Aorta (tissue), 5 donors: ENCODE results near the gene MED22. TPM values are rescaled to one million over a fixed set of nuclear protein-coding genes. Genes with fewer than 3 reads are reported as not detected.
A peak's percentile ranks its signal among the peaks of the same experiment; 100 is the strongest.
"Not testable (repeated sequence)": the region's sequence is repeated elsewhere in the genome, so short reads cannot be mapped to it uniquely, and the experiment has no call there.

Source experiments
- ATAC-seq: fragments of 200-7000 bp; cut with Tn5 transposase; one replicate; pipeline ENCODE4 v1.9.1; 2022; ENCODE audit warnings: moderate library complexity; ENCODE audit not compliant: low FRiP score
- DNase-seq, 2 donors: peaks; one replicate each; pipeline ENCODE4 v3.0.0-alpha.2; 2020
- H3K27ac ChIP-seq, 2 donors: one replicate each; pipeline ENCODE4 v1.5.1; 2013; ENCODE audit warnings: low read length in 2 of 2, mild to moderate bottlenecking in 2 of 2, moderate library complexity in 2 of 2, control low read depth in 1 of 2, inconsistent platforms in 1 of 2, low read depth in 1 of 2
- H3K27me3 ChIP-seq, 2 donors: one replicate each; pipeline ENCODE4 v1.6.1; 2013; ENCODE audit warnings: control low read depth in 1 of 2, low read length in 1 of 2, mild to moderate bottlenecking in 1 of 2, moderate library complexity in 1 of 2; ENCODE audit not compliant: insufficient read depth in 2 of 2, control insufficient read depth in 1 of 2
- H3K36me3 ChIP-seq, 2 donors: one replicate each; pipeline ENCODE4 v1.6.1; 2013; ENCODE audit warnings: control low read depth in 1 of 2, low read length in 1 of 2, mild to moderate bottlenecking in 1 of 2; ENCODE audit not compliant: insufficient read depth in 2 of 2, control insufficient read depth in 1 of 2
- H3K4me1 ChIP-seq, 2 donors: one replicate each; pipeline ENCODE4 v1.6.1; 2013; ENCODE audit warnings: low read length in 2 of 2, control low read depth in 1 of 2, mild to moderate bottlenecking in 1 of 2, moderate library complexity in 1 of 2; ENCODE audit not compliant: insufficient read depth in 2 of 2, control insufficient read depth in 1 of 2
- H3K4me3 ChIP-seq, 2 donors: one replicate each; pipeline ENCODE4 v1.5.1; 2013; ENCODE audit warnings: low read length in 2 of 2, control low read depth in 1 of 2, mild to moderate bottlenecking in 1 of 2
- H3K9me3 ChIP-seq: one replicate; pipeline ENCODE4 v1.6.1; 2013; ENCODE audit warnings: mild to moderate bottlenecking, low read length; ENCODE audit not compliant: control insufficient read depth
- WGBS, 2 donors: extraction: QIAGEN DNeasy Blood & Tissue Kit; methylation state at CpG; one replicate each; pipeline ENCODE4 v1.1.7; 2013; 5-methylcytosine and 5-hydroxymethylcytosine counted together
- intact Hi-C, 2 donors: fragments of 100-400 bp; cut with DNase I; formaldehyde crosslinking; loops; one replicate each; pipeline versions ENCODE4 v1.14.2 to v1.15.0; 2022
- polyA plus RNA-seq, 2 donors: library from polyadenylated mRNA; stranded (reverse); fragments of 200-250 nt; gene quantifications; one replicate each; pipeline ENCODE4 v1.2.3, GENCODE V29; 2013
- total RNA-seq, 2 donors: library from RNA; stranded (reverse); fragmentation: NEBNext Ultra II Directional; extraction: Animal tissue kit (Norgen Biotek cat#: 25700); gene quantifications; one replicate each; pipeline ENCODE4 v1.2.1, GENCODE V29; 2021
- donor health status: healthy with polysubstance abuse.
- donor health status: Bipolar disorder and iron deficiency.
- donor health status: DM: no; HTN: no; CAD: no.
- donor health status: DM: no; HTN: no; CAD: no.
- donor health status: DM: yes; HTN: yes; CAD: no.

MED22 gene
- total and polyA plus RNA-seq, 4 donors, result 10.8 to 37.0 (median 24.4) TPM

DNA sequence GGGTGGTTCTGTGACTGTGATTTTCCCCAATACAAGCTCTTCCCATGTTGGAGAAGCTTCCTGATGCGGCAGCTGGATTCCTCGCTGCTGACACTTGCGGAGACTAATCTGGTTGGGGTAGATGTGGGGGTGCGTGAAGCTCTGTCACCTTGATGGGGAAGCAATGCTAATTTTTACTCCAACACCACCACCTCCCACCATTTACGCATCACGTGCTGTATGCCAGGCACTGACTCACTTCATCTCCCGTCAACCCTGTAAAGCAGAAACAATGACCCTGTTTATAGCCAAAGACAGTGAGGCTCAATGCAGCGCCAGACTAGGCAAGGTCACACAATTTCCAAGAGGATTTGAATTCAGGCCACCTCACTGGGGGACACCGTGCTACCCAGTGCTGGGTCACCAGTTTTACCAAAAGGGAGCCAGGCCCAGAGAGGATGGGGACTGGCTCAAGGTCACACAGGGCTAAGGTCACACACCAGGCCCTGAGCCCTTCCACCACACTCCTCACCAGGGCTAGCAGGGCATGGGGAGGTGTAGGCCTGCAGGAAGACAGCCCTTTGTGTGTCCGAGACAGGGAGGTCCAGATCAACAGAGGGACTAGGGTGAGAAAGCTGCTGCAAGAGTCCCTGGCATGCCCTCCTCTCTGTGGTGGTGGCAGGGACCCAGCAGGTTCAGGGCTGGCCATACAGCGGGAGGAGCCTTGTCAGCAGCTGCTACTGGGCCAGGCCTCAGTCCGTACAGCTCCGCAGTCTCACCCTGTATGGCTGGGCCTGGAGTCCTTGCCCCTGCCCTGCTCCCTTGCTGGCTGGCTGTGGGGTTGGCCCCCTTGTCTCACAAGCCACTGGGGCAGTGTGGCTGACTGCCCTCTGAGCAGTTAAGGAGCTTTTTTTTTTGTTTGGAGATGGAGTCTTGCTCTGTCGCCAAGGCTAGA is 31.5 kb upstream of the MED22 start:
- Histone ChIP-seq H3K27me3 (no peaks in the 10 kb centered on the region), H3K4me3 (no peak overlapping the region), H3K4me1 (no peaks in the 10 kb centered on the region), H3K9me3 (no peaks in the 10 kb centered on the region), H3K27ac (no peak overlapping the region), H3K36me3 (no peaks in the 10 kb centered on the region)
- intact Hi-C loops, result loop anchor here in 1 of 2 donors (5.0 kb wide), 2 partner anchors 42 to 78 kb away; partner anchors contain the start of genes CACFD1 and SURF6
- 90 to 91% methylated on average over 14 of the region's 14 CpGs for WGBS, 2 donors
- DNase-seq, result no peak
- no peak for ATAC-seq

DNA sequence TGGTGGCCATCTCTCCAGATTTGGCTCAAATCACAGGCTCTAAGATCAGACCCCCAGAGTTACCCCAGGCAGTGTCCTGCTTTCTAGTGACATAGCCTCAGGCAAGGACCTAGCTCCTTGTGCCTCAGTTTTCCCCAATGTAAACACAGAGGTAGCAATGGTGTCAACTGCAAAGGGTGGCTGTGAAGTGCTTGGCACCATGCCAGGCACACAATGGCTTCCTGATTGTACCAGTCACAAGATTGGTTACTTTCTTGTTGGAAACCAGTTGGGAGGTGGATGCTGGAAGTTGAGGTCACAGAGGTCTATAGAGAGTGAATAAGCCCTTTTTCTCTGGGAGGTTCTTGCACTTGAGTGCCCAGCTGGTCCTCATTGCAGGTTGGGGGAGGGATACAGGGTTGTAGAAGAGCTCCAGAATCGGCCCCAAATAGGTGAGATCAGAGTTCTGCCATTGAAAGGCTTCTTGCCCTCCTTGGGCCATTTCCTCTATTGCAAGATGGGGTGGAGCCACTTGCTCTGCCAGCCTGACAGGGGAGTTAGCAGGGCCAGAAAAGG is 30.6 kb upstream of the MED22 start:
- intact Hi-C loops, result loop anchor here in 1 of 2 donors (5.0 kb wide), 2 partner anchors 41 to 79 kb away; partner anchors contain the start of genes CACFD1 and SURF6
- WGBS, 2 donors, result 93 to 94% methylated on average over 1 of the region's 1 CpG
- Histone ChIP-seq H3K4me1 (no peaks in the 10 kb centered on the region), H3K36me3 (no peaks in the 10 kb centered on the region), H3K4me3 (no peak overlapping the region), H3K27me3 (no peaks in the 10 kb centered on the region), H3K27ac (no peak overlapping the region), H3K9me3 (no peaks in the 10 kb centered on the region)
- DNase-seq (no peak), ATAC-seq (no peak)

DNA sequence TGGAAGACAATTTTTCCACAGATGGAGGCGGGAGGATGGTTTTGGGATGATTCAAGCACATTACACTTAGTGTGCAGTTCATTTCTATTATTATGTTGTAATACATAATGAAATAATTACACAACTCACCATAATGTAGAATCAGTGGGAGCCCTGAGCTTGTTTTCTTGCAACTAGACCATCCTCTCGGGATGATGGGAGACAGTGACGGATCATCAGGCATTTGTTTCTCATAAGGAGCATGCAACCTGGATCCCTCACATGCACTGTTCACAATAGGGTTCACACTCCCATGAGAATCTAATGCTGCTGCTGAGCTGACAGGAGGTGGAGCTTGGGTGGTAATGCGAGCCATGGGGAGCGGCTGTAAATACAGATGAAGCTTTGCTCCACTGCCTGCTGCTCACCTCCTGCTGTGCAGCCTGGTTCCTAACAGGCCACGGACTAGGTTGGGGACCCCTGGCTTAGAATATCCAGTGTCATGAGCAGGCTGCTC is 29.8 kb upstream of the MED22 start:
- H3K4me3 ChIP-seq, result no peak overlapping the region
- no peak for ATAC-seq
- H3K4me1 ChIP-seq, result no peaks in the 10 kb centered on the region
- no peak overlapping the region for H3K27ac ChIP-seq
- DNase-seq, result no peak
- intact Hi-C loops, result loop anchor here in 1 of 2 donors (5.0 kb wide), 2 partner anchors 40 to 80 kb away; partner anchors contain the start of genes CACFD1 and SURF6
- H3K27me3 ChIP-seq, result no peaks in the 10 kb centered on the region
- 75 to 79% methylated on average over 6 of the region's 6 CpGs for WGBS, 2 donors
- no peaks in the 10 kb centered on the region for H3K9me3 ChIP-seq
- H3K36me3 ChIP-seq, result no peaks in the 10 kb centered on the region

DNA sequence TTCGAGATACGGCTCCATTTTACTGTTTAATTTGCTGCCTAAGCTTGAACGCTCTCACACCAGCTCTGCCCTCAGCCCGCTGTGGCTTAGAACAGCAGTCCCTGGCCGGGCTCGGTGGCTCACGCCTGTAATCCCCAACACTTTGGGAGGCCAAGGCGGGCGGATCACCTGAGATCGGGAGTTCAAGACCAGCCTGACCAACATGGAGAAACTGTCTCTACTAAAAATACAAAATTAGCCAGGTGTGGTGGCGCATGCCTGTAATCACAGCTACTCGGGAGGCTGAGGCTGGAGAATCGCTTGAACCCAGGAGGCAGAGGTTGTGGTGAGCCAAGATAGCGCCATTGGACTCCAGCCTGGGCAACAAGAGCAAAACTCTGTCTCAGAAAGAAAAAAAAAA is 29.3 kb upstream of the MED22 start:
- H3K4me3 ChIP-seq, H3K36me3 ChIP-seq, ATAC-seq, H3K27ac ChIP-seq, H3K9me3 ChIP-seq, H3K4me1 ChIP-seq, H3K27me3 ChIP-seq, DNase-seq: not testable (repeated sequence)
- intact Hi-C loops, result loop anchor here in 1 of 2 donors (5.0 kb wide), 2 partner anchors 40 to 80 kb away; partner anchors contain the start of genes CACFD1 and SURF6
- 91 to 92% methylated on average over 14 of the region's 14 CpGs for WGBS, 2 donors

DNA sequence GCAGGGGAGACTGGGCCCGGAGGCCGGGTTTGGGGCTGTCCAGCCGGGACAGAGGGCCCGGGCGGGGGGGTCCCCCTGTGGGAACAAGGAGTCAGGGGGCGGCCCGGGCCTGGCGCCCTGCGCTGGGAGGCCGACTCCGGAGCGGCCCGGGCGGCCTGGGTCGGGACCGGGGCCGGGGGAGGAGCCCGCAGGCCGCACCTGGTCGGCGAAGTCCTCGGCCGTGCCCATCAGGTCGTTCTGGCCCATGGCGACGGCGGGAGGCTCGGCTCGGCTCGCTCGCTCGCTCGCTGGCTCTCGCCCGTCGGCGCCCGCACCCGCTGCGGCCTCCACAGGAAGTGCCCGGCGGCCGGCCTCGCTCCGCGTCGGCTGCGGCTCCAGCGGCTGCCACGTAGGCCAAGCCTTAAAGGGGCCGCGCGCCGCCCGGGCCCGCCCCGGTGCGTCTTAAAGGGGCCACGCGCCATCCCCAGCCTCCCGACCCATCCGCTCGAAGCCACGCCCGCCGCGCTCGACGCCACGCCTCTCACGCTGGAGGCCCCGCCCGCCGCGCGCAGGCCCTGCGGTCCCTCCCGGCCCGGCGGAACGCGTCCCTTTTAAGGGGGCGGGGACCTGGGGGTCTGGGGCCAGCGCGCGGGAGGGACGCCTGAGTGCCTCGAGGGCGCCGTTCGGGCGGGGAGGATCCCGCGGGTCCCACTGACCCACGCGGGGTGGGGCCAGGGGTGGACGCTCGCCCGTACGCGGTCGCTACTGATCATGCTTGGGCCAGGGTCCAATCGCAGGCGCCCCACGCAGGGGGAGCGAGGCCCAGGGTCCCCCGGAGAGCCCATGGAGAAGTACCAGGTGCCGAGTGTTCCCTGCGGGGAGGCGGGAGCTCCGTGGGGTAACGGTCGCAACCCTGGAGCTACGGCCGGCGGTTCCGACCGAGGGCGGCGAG is 28.1 kb upstream of the MED22 start, which contains the start of the genes STKLD1 and SURF4:
Gene STKLD1, plus strand, starts transcription at position 643 of the 931 bp plus-strand sequence. Its CDS starts 108 bp downstream, at position 751.
Gene SURF4, minus strand, starts transcription at position 337 of the 931 bp plus-strand sequence. Its CDS starts 91 bp downstream, at position 246.
- H3K27ac ChIP-seq, result peak within 1 kb of the TSS; percentile 85 to 93
- ATAC-seq (peak; percentile 97), DNase-seq (peak; percentile 97 to 98)
- H3K27me3 ChIP-seq, result no peaks in the 10 kb centered on the region
- no peaks in the 10 kb centered on the region for H3K4me1 ChIP-seq
- intact Hi-C loops, result loop anchor here in 1 of 2 donors (5.0 kb wide), 2 partner anchors 39 to 81 kb away; partner anchors contain the start of genes CACFD1 and SURF6
- H3K4me3 ChIP-seq, result peak within 1 kb of the TSS; percentile 99
- 0 to 1% methylated on average over 63 to 120 of the region's 120 CpGs for WGBS, 2 donors
- no peaks in the 10 kb centered on the region for H3K9me3 ChIP-seq
- no peaks in the 10 kb centered on the region for H3K36me3 ChIP-seq

DNA sequence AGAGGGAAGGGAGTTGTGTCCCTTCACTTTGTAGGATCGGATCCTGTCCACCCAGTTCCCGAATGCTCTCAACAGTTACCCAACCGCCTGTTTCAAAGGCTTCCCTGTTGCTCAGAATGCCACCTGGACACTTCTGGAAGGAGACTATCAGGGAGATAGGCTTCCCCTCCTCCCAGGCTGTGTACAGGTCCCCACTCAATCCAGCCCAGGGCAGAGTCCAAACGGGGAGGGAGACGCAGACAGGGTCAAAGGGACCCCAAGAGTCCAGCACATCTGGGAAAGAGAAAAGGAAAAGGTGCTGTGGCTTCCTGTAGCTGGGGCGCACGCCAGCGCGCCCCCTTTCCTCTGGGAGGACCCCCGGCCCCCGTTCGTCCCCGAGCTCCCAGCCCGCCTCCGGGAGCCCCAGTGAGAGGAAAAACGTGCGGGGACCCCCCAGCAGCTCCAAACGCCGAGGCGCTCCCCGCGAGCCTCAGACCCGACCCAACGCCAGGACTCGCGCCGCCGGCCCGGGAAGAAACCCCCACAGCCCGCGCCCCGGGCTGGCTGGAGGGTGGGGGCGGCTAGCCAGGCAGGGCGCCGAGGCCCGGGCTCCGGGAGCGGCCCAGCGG is 27.3 kb upstream of the MED22 start:
- no peaks in the 10 kb centered on the region for H3K36me3 ChIP-seq
- DNase-seq, result no peak
- intact Hi-C loops, result loop anchor here in 1 of 2 donors (5.0 kb wide), 2 partner anchors 38 to 82 kb away; partner anchors contain the start of genes CACFD1 and SURF6
- peak overlapping the region; percentile 85 to 93 for H3K27ac ChIP-seq
- 0% methylated on average over 29 to 39 of the region's 39 CpGs for WGBS, 2 donors
- no peaks in the 10 kb centered on the region for H3K27me3 ChIP-seq
- H3K4me1 ChIP-seq, result no peaks in the 10 kb centered on the region
- no peaks in the 10 kb centered on the region for H3K9me3 ChIP-seq
- peak; percentile 23 for ATAC-seq
- H3K4me3 ChIP-seq, result peak overlapping the region; percentile 99

DNA sequence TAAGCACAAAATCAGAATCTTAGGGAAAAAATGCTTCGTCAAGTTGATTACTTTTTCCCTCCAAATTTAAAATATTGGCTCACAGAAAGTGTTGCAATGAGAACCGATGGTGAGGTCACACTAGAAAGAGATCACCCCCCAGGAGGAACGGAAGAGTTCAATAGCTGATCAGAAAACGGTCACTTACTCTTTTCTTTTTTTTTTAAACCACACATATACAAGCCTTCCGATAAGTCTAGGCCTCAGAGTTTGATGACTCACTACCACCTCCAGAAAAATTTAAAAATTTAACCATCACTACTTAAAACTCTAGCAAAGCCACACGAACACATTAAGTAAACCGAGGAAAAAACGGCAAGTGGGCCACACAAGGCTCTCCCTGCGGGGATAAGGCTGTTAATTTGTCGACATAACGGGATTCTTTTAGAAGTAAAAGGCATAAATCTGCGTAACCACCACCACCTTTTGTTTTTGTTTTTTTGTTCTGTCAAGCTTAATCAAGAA is 26.7 kb upstream of the MED22 start:
- no peaks in the 10 kb centered on the region for H3K27me3 ChIP-seq
- no peaks in the 10 kb centered on the region for H3K36me3 ChIP-seq
- H3K4me3 ChIP-seq, result peak overlapping the region; percentile 99
- H3K9me3 ChIP-seq, result no peaks in the 10 kb centered on the region
- ATAC-seq (no peak), DNase-seq (no peak)
- WGBS, 2 donors, result 10 to 11% methylated on average over 12 of the region's 12 CpGs
- H3K4me1 ChIP-seq, result no peaks in the 10 kb centered on the region
- H3K27ac ChIP-seq, result no peak overlapping the region
- intact Hi-C loops, result loop anchor here in 1 of 2 donors (5.0 kb wide), 2 partner anchors 37 to 83 kb away; partner anchors contain the start of genes CACFD1 and SURF6
